DOHH2 (cell line): ENCODE measurements around the gene SORD.

Source experiments
- EZH2phosphoT487 ChIP-seq: fragments of 200-600 bp; sonication (generic); IDR thresholded peaks from 2 replicates; pipeline ENCODE4 v1.6.1; 2017; ENCODE audit warnings: borderline replicate concordance, mild to moderate bottlenecking, antibody characterized with exemption, low read length, moderate library complexity, mixed read lengths
- TF ChIP-seq, protein P1 (sequence below): fragments of 200-600 bp; sonication (generic); IDR thresholded peaks from one replicate; pipeline ENCODE4 v1.5.1; 2014; ENCODE audit warnings: antibody characterized with exemption, mild to moderate bottlenecking, low read depth, low read length; ENCODE audit not compliant: poor library complexity, severe bottlenecking

DNA sequence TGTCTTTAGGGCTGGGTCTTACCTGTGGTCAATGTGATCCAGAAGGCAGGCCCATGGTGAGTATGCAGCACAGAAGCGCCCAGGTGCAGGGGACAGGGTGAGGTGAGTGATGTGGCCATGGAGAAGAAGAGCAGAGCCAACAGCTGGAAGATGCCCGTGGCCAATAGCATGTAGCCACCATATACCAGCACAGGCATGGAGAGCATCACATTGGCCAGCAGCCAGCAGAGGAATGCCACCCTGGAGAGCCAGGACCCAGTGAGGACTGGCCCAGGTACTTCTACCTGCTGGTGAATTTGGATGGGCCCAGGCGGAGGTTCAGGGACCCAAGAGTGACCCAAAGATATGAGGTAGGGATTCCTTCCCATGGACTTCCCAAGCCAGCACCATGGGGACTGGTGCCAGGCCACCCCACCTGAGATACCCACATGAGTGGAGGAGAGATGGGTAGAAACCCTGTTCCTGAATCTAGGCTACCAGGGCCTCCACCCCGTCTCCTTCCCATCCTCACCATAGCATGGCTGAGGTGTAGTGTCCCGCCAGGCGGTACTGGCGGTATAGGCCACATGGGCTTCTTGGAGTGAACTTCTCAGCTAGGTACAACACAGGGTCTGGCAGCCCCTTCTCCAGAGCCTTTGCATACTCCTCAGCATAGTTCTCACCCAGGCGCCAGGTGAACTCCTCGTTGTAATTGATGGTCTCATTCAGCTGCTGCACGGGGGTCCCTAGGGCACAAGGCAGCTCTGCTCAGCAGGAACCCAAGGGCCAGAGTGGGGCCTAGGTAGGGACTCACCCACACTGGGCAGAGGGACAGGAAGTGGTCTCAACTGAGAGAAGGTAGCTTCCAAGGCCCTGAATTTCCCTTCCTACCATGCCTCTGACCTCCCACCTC, 97.3 kb downstream of the SORD start:
- TF ChIP-seq, protein P1, sequence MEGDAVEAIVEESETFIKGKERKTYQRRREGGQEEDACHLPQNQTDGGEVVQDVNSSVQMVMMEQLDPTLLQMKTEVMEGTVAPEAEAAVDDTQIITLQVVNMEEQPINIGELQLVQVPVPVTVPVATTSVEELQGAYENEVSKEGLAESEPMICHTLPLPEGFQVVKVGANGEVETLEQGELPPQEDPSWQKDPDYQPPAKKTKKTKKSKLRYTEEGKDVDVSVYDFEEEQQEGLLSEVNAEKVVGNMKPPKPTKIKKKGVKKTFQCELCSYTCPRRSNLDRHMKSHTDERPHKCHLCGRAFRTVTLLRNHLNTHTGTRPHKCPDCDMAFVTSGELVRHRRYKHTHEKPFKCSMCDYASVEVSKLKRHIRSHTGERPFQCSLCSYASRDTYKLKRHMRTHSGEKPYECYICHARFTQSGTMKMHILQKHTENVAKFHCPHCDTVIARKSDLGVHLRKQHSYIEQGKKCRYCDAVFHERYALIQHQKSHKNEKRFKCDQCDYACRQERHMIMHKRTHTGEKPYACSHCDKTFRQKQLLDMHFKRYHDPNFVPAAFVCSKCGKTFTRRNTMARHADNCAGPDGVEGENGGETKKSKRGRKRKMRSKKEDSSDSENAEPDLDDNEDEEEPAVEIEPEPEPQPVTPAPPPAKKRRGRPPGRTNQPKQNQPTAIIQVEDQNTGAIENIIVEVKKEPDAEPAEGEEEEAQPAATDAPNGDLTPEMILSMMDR, result no peak
- TF ChIP-seq EZH2phosphoT487, result no peak
